OCI-LY1 (cell line): Measurements from ENCODE around the gene SLC39A8.

Source experiments
- H2AFZ ChIP-seq: fragments of 200-600 bp; sonication (generic), shearing (Covaris generic); 2 replicates; pipeline ENCODE4 v1.6.0; 2014; ENCODE audit warnings: antibody characterized with exemption, mild to moderate bottlenecking, low read length
- H3F3A ChIP-seq: fragments of 200-600 bp; sonication (generic), shearing (Covaris generic); 2 replicates; pipeline ENCODE4 v1.6.0; 2014; ENCODE audit warnings: mild to moderate bottlenecking, antibody characterized with exemption, low read length, moderate library complexity; ENCODE audit not compliant: insufficient read depth
- H3K27ac ChIP-seq: fragments of 200-600 bp; sonication (generic); 2 replicates; pipeline ENCODE4 v1.5.1; 2014; ENCODE audit warnings: low read length, mixed run types, mild to moderate bottlenecking, low read depth; ENCODE audit not compliant: poor library complexity, severe bottlenecking
- H3K27me3 ChIP-seq: fragments of 200-600 bp; sonication (generic); 2 replicates; pipeline ENCODE4 v1.6.0; 2014; ENCODE audit warnings: antibody characterized with exemption, mild to moderate bottlenecking, low read length, moderate library complexity; ENCODE audit not compliant: insufficient read depth
- H3K36me3 ChIP-seq: fragments of 200-600 bp; sonication (generic); 2 replicates; pipeline ENCODE4 v1.6.1; 2014; ENCODE audit warnings: mild to moderate bottlenecking, antibody characterized with exemption, low read length, moderate library complexity, mixed read lengths; ENCODE audit not compliant: insufficient read depth
- H3K4me1 ChIP-seq: fragments of 200-600 bp; sonication (generic); 2 replicates; pipeline ENCODE4 v1.5.1; 2014; ENCODE audit warnings: mild to moderate bottlenecking, low read length, moderate library complexity; ENCODE audit not compliant: insufficient read depth, severe bottlenecking
- H3K4me2 ChIP-seq: fragments of 200-600 bp; sonication (generic), shearing (Covaris generic); 2 replicates; pipeline ENCODE4 v1.6.1; 2014; ENCODE audit warnings: low read length
- H3K4me3 ChIP-seq: fragments of 200-600 bp; sonication (generic); 2 replicates; pipeline ENCODE4 v1.5.1; 2014; ENCODE audit warnings: low read length, low read depth, mild to moderate bottlenecking, mixed read lengths; ENCODE audit not compliant: poor library complexity, severe bottlenecking
- H3K79me2 ChIP-seq: fragments of 200-600 bp; shearing (Covaris generic); 2 replicates; pipeline ENCODE4 v1.6.1; 2016; ENCODE audit warnings: mixed run types, low read length, mixed read lengths; ENCODE audit not compliant: insufficient read depth
- H3K9ac ChIP-seq: fragments of 200-600 bp; sonication (generic), shearing (Covaris generic); 2 replicates; pipeline ENCODE4 v1.6.1; 2014; ENCODE audit warnings: mild to moderate bottlenecking, low read length, mixed read lengths
- H3K9me2 ChIP-seq: fragments of 200-600 bp; sonication (generic), shearing (Covaris generic); 2 replicates; pipeline ENCODE4 v1.6.1; 2014; ENCODE audit warnings: low read depth, mild to moderate bottlenecking, low read length, mixed read lengths
- H3K9me3 ChIP-seq: fragments of 200-600 bp; shearing (Covaris generic); 2 replicates; pipeline ENCODE4 v1.6.1; 2014; ENCODE audit warnings: low read length, mixed read lengths
- H4K20me1 ChIP-seq: fragments of 200-600 bp; sonication (generic), shearing (Covaris generic); 2 replicates; pipeline ENCODE4 v1.6.0; 2016; ENCODE audit warnings: mild to moderate bottlenecking, low read length; ENCODE audit not compliant: insufficient read depth
- CTCF ChIP-seq: fragments of 200-600 bp; sonication (generic), shearing (Covaris generic); IDR thresholded peaks from 2 replicates; pipeline ENCODE4 v1.5.1; 2017; ENCODE audit warnings: mild to moderate bottlenecking, antibody characterized with exemption, low read length, moderate library complexity, mixed read lengths
- EZH2 ChIP-seq: fragments of 200-600 bp; sonication (generic), shearing (Covaris generic); IDR thresholded peaks from 2 replicates; pipeline ENCODE4 v1.8.0; 2017; ENCODE audit warnings: borderline replicate concordance, mixed run types, mild to moderate bottlenecking, antibody characterized with exemption, low read length, moderate library complexity, mixed read lengths

Gene SLC39A8

GRCh38 chr4:102344520-102344953 is 745 bp downstream of the SLC39A8 start:
- Histone ChIP-seq H3K9me3 (no peaks in the 10 kb centered on the region), H3K27me3 (no peaks in the 10 kb centered on the region), H3K4me1 (peaks cover 43% of the 10 kb centered on the region), H4K20me1 (no peaks in the 10 kb centered on the region), H3K9ac (peak overlapping the region; percentile 92), H3K79me2 (peaks cover 45% of the 10 kb centered on the region), H3K4me2 (peak overlapping the region; percentile 87), H3K4me3 (peak overlapping the region; percentile 92), H3K9me2 (no peaks in the 10 kb centered on the region), H2AFZ (no peak overlapping the region), H3K36me3 (peaks cover 11% of the 10 kb centered on the region; the same call in 1 of the 2 replicates), H3K27ac (peak overlapping the region; percentile 93), H3F3A (no peaks in the 10 kb centered on the region)
- TF ChIP-seq CTCF (no peak), EZH2 (no peak)

GRCh38 chr4:102343964-102344519 is 1.2 kb downstream of the SLC39A8 start:
- H3F3A ChIP-seq: no peaks in the 10 kb centered on the region
- H3K27me3 ChIP-seq: no peaks in the 10 kb centered on the region
- no peaks in the 10 kb centered on the region for H4K20me1 ChIP-seq
- H3K4me2 ChIP-seq: peak overlapping the region; percentile 87
- peaks cover 50% of the 10 kb centered on the region for H3K79me2 ChIP-seq
- no peak overlapping the region for H2AFZ ChIP-seq
- H3K36me3 ChIP-seq: peaks cover 15% of the 10 kb centered on the region; the same call in 1 of the 2 replicates
- peak overlapping the region; percentile 92 for H3K9ac ChIP-seq
- TF ChIP-seq EZH2 (no peak), CTCF (no peak)
- H3K9me3 ChIP-seq: no peaks in the 10 kb centered on the region
- H3K27ac ChIP-seq: peak overlapping the region; percentile 93
- H3K4me1 ChIP-seq: peaks cover 43% of the 10 kb centered on the region
- H3K9me2 ChIP-seq: no peaks in the 10 kb centered on the region
- H3K4me3 ChIP-seq: peak overlapping the region; percentile 92

- no peak for TF ChIP-seq CTCF
- Histone ChIP-seq H3K9me3 (no peaks in the 10 kb centered on the region), H3K9me2 (no peaks in the 10 kb centered on the region), H3K9ac (peak overlapping the region; percentile 92), H3K4me3 (peak overlapping the region; percentile 92), H3K36me3 (peaks cover 23% of the 10 kb centered on the region), H3K27me3 (no peaks in the 10 kb centered on the region), H3K4me1 (peaks cover 43% of the 10 kb centered on the region), H3K27ac (no peak overlapping the region), H2AFZ (no peak overlapping the region), H4K20me1 (no peaks in the 10 kb centered on the region), H3K4me2 (peak overlapping the region; percentile 87), H3K79me2 (peaks cover 62% of the 10 kb centered on the region), H3F3A (no peaks in the 10 kb centered on the region)
Observed at GRCh38 chr4:102342404-102343074, 2.7 kb downstream of the SLC39A8 start.
